Prostate gland (tissue), 2 donors: ENCODE data around the gene LCORL. TPM values are rescaled to one million over a fixed set of nuclear protein-coding genes. Genes with fewer than 3 reads are reported as not detected.

ENCODE experiments used
- DNase-seq: peaks from one replicate; pipeline ENCODE4 v3.0.0-alpha.2; 2019; ENCODE audit warnings: low spot score
- H3K27ac ChIP-seq, 2 donors: fragments of 200-600 bp; sonication (generic); 2 replicates each; pipeline ENCODE4 v1.5.1; 2017 to 2019
- H3K27me3 ChIP-seq: fragments of 200-600 bp; sonication (generic); replicated peaks from 2 replicates; pipeline ENCODE4 v1.5.1; 2019; ENCODE audit not compliant: insufficient read depth
- H3K36me3 ChIP-seq, 2 donors: fragments of 200-600 bp; sonication (generic); 1 replicate in 1 of 2; 2 replicates in 1 of 2; pipeline versions ENCODE4 v1.5.1 to v1.8.1; 2017 to 2019
- H3K4me1 ChIP-seq: fragments of 200-600 bp; sonication (generic); replicated peaks from 2 replicates; pipeline ENCODE4 v1.5.1; 2019
- H3K4me3 ChIP-seq, 2 donors: fragments of 200-600 bp; sonication (generic); 2 replicates each; pipeline ENCODE4 v1.5.1; 2017 to 2019
- H3K9me3 ChIP-seq: fragments of 200-600 bp; sonication (generic); 2 replicates; pipeline ENCODE4 v1.5.1; 2017
- POLR2A ChIP-seq: fragments of 450-650 bp; IDR thresholded peaks from one replicate; pipeline ENCODE4 v1.6.1; 2016; ENCODE audit warnings: antibody characterized with exemption, mild to moderate bottlenecking
- POLR2AphosphoS5 ChIP-seq: sonication (generic); formaldehyde crosslinking; IDR thresholded peaks from one replicate; pipeline ENCODE4 v1.6.1; 2017; ENCODE audit warnings: antibody characterized with exemption
- WGBS: methylation state at CpG from one replicate; pipeline ENCODE4 v1.1.5; 2018; 5-methylcytosine and 5-hydroxymethylcytosine counted together
- intact Hi-C: fragments of 100-400 bp; cut with DNase I; formaldehyde crosslinking; loops from one replicate; pipeline ENCODE4 v1.14.2; 2022
- total RNA-seq, 2 donors: library from RNA; depleted of rRNA; stranded (reverse); fragments of >200 nt; gene quantifications; one replicate each; pipeline ENCODE4 v1.1.0, GENCODE V29; 2016
- TF ChIP-seq, protein P1 (sequence below), 4 experiments: fragments of 200-600 bp in 2 of 4; fragments of 450-650 bp in 2 of 4; sonication (generic) in 2 of 4; IDR thresholded peaks; 1 replicate in 3 of 4; 2 replicates in 1 of 4; pipeline ENCODE4 v1.5.1; 2016 to 2019; ENCODE audit warnings: antibody characterized with exemption in 4 of 4, mild to moderate bottlenecking in 2 of 4, moderate library complexity in 2 of 4

LCORL gene
- total RNA-seq, 2 donors from 2014 or later = 17.8 to 34.5 TPM

DNA sequence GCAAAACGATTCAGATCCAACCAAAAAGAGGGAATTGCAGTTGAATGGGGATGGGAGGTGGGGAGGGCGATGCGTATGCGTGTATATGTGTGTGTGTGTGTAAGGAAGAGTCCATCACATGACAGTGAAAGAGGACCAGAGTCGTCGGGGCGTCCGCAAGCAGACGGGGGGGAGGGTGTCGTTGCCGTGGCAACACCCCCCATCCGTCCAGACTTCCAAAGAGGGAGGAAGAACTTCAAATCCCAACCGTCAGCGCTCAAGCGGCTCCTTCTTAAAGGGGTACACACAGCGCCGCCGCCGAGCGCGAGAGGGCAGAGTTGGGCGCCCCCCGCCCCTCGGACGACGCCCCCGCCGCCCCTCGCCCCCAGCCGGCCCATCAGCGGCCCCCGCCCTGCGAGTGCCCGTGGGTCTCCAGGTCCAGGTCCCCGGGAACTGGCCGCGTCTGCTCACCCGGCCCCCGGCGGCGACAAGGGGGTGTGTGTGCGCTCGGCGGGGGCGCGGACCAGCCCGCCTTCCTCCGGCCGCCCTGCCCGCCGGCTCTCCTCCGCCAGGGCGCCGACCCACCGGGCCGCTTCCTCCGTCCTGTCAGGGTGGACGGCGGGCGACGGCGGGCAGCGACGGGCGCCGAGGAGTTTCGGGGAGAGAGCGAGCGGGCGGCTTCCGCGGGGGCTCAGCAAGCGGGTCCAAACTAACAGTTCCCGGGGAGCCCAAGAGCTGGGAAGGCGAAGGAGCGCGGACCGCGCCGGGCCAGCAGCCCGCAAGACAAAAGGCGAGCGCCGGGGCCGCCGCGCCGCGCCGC lies 685 bp downstream of the LCORL start:
- peak overlapping the region; percentile 91 to 96 for H3K4me3 ChIP-seq
- intact Hi-C loops = no loop called here
- no peaks in the 10 kb centered on the region for H3K27me3 ChIP-seq
- TF ChIP-seq POLR2AphosphoS5 (peak; percentile 16), POLR2A (no peak)
- TF ChIP-seq, protein P1, sequence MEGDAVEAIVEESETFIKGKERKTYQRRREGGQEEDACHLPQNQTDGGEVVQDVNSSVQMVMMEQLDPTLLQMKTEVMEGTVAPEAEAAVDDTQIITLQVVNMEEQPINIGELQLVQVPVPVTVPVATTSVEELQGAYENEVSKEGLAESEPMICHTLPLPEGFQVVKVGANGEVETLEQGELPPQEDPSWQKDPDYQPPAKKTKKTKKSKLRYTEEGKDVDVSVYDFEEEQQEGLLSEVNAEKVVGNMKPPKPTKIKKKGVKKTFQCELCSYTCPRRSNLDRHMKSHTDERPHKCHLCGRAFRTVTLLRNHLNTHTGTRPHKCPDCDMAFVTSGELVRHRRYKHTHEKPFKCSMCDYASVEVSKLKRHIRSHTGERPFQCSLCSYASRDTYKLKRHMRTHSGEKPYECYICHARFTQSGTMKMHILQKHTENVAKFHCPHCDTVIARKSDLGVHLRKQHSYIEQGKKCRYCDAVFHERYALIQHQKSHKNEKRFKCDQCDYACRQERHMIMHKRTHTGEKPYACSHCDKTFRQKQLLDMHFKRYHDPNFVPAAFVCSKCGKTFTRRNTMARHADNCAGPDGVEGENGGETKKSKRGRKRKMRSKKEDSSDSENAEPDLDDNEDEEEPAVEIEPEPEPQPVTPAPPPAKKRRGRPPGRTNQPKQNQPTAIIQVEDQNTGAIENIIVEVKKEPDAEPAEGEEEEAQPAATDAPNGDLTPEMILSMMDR (IDR thresholded peaks at IDR 0.05) = no peak
- peak overlapping the region; percentile 85 to 93 for H3K27ac ChIP-seq
- peak; percentile 36 for DNase-seq
- under 1% methylated on average over 75 of the region's 90 CpGs for WGBS
- H3K36me3 ChIP-seq = no peaks in the 10 kb centered on the region
- H3K4me1 ChIP-seq = no peaks in the 10 kb centered on the region
- no peaks in the 10 kb centered on the region for H3K9me3 ChIP-seq

DNA sequence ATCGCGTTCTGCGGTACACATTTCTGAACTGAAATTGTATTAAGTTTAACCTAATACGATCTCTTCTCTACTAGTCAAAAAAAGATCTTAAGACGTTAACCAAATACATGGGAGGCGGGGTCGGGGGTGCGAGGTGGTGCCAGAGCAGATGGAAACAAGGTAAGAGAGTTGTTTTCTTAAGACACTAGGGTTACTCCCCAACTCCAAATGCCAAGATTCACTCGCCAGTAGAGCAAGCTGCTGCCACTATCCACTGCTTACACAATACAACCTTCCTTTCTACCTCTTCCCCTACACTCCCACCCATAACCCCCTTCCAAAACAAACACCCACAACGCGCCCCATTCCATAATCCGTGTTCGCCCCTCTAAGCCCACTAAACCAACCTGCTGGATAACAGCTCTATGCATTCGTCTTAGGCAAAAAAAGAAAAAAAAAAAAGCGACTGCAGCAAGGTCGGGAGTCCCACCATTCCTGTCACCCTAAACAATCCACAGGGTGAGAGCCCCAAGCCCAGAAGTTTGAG lies 1.3 kb downstream of the LCORL start:
- WGBS = 5% methylated on average over 16 of the region's 16 CpGs
- H3K36me3 ChIP-seq = no peaks in the 10 kb centered on the region
- H3K9me3 ChIP-seq = no peaks in the 10 kb centered on the region
- peak; percentile 10 for DNase-seq
- peak overlapping the region in 1 of 2 donors; percentile 85 for H3K27ac ChIP-seq
- TF ChIP-seq POLR2AphosphoS5 (no peak), POLR2A (no peak)
- TF ChIP-seq, protein P1 (IDR thresholded peaks at IDR 0.05) = no peak
- intact Hi-C loops = no loop called here
- H3K4me3 ChIP-seq = peak overlapping the region; percentile 91 to 96
- no peaks in the 10 kb centered on the region for H3K27me3 ChIP-seq
- no peaks in the 10 kb centered on the region for H3K4me1 ChIP-seq

DNA sequence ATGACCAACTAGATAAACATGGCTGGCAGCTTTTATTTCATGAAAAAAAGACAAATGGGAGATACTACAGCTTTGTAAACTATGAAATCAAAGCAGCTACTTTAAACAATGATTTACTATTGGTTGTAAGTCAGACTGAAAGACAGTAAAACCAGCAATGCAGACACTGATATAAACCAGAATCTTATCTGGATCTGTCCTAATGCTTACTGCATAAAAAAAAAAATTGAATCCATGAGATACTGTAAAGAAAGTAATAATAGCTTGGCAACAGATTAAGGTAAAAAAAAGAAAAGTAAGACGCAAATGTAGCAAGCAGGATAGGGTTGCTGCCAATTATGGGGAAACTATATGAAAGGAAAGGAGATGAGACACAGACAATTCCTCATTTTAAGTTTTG lies 7.3 kb downstream of the LCORL start:
- H3K27me3 ChIP-seq = no peaks in the 10 kb centered on the region

DNA sequence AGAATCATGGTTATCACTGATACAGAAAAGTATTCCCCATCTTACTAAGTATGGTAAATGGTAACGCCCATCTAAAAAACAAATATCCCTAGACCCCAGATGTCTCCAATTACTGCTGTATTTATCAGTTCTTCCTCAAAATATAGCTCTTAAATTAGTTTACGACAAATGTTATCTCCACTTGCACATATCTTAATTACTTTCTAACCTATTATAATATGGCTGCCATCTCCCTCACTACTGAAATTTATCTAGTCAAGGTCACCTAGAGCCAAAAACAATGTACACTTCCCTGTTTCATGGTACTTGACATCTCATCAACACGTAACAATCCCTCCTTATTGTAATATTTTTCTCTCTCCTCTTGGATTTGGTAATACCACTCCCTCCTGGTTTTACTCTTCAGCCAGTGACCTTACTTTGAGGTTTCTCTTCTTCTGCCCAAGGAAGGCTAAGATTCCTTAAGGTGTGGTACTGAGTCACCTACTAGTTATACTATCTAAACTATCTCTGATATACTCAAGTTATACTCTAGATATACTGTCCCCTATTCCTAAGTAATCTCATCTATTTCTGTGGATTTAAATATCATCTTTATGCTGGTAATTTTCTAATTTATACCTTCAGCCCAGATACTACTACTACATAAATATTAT lies 8.6 kb downstream of the LCORL start:
- intact Hi-C loops = no loop called here

More for the DNA sequence above, 7.3 kb downstream of the LCORL start:
- Histone ChIP-seq H3K27ac (no peak overlapping the region), H3K36me3 (no peaks in the 10 kb centered on the region), H3K4me3 (no peak overlapping the region), H3K4me1 (no peaks in the 10 kb centered on the region), H3K9me3 (no peaks in the 10 kb centered on the region)
- no peak for DNase-seq
- TF ChIP-seq POLR2A (no peak), POLR2AphosphoS5 (no peak)
- TF ChIP-seq, protein P1 (IDR thresholded peaks at IDR 0.05) = no peak
- intact Hi-C loops = no loop called here
- 71% methylated on average over 1 of the region's 1 CpG for WGBS

More for the DNA sequence above, 8.6 kb downstream of the LCORL start:
- H3K27me3 ChIP-seq = no peaks in the 10 kb centered on the region
- 98% methylated on average over 3 of the region's 3 CpGs for WGBS
- no peaks in the 10 kb centered on the region for H3K4me1 ChIP-seq
- H3K9me3 ChIP-seq = no peaks in the 10 kb centered on the region
- H3K36me3 ChIP-seq = no peaks in the 10 kb centered on the region
- H3K4me3 ChIP-seq = no peak overlapping the region
- no peak for DNase-seq
- TF ChIP-seq POLR2AphosphoS5 (no peak), POLR2A (no peak)
- TF ChIP-seq, protein P1 (IDR thresholded peaks at IDR 0.05) = no peak
- H3K27ac ChIP-seq = no peak overlapping the region
